OCI-M2 (cell line): ENCODE measurements around the gene SOHLH1.

Source experiments
- DNase-seq: peaks from one replicate; lab custom pipeline; 2025; ENCODE audit not compliant: unreplicated experiment; lab: John Stamatoyannopoulos, UW

The SOHLH1 gene

DNA sequence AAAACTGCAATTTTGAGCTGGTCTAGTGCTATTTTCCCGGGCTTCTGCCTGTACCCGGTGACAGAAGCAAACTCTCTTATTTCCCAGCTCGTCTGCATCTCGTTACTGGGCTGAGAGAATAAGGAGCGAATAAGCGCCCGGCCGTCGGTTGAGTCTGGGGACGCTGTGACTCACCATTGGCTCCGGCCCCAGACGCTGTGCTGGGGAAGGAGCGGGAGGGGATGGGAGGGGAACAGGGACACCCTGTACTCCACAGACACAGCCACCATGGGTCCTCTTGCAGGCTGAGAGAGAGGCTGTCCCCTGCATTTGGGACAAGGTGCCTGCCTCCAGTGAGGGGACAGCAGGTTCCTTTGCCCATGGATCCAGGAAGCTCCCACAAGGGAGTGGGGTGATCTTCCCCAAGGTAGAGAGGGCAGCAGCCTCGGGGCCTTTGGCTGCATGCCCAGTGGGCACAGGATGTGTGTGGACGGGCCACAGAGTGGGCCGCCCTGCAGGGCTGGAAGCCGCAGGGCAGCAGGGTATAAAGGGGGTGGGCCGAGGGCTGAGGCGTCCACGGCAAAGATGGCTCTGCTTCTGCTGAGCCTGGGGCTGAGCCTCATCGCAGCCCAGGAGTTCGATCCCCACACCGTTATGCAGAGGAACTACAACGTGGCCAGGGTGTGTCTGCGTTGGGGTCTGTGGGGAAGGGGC is 36.4 kb downstream of the SOHLH1 start, which contains the start of gene LCN9:
LCN9 (plus strand) TSS at position 552 of the 693 bp plus-strand sequence; CDS start at position 565, 13 bp downstream.
- no peak for DNase-seq

DNA sequence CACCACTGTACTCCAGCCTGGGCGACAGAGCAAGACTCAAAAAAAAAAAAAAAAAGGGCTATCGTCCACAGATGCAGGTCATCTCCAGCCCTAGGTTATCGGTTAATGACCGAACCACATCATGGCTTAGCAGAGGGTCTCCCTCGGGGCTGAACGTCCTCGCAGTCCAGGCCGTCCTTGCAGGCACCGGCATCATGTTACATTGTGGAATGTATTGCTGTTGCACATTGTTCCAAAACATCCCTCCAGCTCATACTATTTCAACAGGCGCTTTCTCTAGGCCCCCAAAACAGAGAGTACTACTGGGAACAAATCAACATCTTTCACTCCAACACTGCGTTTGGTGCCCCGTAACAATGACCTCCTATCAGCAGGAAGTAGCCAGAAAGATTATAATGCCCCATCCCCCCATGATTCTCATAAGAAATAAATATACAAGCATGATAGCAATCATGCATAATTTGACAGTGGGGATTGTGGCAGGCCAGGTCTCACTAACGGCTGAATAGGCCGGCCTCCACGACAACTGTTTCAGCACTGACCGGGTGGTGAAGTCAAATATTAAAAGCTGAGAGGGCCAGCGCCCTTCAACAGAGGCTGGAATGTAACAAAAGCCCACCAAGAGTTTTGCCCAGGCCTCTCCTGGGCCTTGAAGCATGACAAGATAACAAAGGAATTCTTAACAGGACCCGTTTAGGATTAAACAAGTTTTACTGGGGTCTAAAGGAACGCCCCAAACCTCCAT is 37.3 kb downstream of the SOHLH1 start:
- DNase-seq, result no peak

DNA sequence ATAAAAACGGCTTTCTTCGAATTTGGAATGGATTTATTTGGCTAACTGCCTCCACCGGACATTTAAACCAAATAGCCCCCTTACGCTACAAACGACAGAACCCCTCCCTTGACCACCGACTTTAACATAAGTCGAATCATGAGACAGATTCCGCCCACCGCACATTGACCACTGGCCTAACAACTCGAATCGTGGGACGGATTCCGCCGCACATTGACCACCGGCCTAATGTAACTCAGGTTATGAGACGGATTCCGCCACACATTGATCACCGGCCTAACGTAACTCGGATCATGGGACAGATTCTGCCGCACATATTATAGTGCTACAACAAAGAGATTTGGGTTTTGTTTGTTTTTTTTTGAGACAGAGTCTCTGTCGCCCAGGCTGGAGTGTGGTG is 38.9 kb downstream of the SOHLH1 start:
- no peak for DNase-seq

DNA sequence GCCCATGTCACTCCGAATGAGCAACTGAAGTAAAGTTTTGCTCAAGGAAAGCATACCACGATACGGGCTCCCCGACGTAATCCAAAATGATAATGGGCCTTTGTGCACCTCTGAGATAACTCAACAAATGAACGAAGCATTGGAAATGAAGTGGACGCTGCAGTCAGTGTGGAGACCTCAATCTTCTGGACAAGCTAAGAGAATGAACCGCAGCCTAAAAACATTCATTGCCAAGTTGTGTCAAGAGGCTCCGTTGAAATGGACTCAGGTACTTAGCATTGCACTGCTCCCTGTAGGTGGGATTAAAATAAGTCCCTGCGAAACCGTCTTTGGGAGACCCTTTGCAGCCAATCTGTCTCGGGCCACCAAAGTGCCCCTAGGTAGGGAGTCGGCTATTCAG is 40.0 kb downstream of the SOHLH1 start:
- DNase-seq, result no peak

DNA sequence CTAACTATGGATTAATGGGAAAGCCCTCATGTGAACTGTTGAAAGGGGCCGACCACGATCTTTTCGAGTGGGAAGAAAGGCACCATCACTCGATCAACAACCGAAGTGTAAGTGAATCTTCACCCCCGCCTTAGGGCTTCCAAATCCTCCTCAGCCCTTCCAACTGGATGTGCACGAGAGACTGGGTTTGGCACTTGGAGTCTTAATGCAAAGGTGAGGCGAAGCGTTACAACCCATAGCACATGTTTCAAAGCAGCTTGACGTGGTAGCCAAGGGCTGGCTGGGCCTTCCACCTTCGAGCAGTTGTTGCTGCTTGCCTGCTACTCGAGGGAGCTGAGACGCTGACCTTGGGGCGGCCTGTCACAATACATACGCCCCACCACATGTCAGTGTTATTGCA is 41.9 kb downstream of the SOHLH1 start:
- no peak for DNase-seq

DNA sequence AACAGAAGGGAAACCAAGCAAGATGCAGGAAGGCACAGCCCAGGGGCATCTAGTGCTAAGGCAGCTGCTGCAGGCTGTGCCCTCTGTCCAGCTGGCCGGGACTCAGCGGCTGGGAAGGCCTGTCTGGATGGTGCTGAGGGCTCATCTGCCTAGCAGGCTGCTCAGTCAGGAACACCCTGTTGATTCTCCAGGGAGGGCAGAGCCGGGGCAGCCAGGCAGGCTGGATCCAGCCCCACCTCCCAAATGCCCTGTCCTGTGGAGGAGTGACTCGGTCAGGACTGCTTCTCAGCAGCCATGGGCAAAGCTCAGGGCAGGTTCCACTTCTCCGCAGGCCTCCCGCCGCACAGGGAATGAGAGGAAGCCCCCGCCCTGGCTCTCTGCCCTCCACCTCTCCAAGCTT is 44.0 kb downstream of the SOHLH1 start:
- DNase-seq, result no peak

DNA sequence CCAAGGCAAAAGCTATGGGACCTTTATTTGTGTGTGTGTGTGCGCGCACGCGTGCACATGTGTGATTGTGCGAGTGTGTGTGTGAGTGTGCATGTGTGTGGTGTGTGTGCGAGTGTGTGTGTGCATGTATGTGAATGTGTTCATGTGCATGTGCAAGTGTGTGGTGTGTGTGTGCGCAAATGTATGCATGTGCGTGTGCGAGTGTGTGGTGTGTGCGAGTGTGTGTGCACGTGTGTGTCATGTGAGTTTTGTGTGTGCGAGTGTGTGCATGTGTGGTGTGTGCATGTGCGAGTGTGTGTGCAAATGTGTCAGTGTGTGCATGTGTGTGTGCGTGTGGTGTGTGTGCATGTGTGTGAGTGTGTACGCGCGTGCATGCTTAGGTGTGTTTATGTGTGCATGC is 48.9 kb downstream of the SOHLH1 start:
- DNase-seq, result no peak

DNA sequence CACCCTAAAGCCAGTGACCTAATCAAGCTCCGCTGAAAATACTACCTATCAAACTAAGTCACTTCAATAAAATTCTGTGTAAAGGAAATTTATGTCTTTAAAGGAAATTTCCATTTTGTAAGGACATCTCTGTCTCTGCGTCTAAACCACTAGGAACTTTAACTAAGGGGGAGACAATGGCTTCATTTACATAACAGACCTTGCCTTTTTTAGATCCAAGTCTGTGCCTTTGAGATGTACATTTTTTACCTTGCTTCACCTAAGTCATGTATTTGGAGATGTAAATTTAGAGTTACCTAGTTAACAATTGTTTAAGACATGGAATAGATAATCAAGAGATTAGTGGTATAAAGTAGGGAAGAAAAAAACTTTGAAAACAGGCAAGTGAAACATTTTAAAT is 49.8 kb downstream of the SOHLH1 start:
- no peak for DNase-seq

DNA sequence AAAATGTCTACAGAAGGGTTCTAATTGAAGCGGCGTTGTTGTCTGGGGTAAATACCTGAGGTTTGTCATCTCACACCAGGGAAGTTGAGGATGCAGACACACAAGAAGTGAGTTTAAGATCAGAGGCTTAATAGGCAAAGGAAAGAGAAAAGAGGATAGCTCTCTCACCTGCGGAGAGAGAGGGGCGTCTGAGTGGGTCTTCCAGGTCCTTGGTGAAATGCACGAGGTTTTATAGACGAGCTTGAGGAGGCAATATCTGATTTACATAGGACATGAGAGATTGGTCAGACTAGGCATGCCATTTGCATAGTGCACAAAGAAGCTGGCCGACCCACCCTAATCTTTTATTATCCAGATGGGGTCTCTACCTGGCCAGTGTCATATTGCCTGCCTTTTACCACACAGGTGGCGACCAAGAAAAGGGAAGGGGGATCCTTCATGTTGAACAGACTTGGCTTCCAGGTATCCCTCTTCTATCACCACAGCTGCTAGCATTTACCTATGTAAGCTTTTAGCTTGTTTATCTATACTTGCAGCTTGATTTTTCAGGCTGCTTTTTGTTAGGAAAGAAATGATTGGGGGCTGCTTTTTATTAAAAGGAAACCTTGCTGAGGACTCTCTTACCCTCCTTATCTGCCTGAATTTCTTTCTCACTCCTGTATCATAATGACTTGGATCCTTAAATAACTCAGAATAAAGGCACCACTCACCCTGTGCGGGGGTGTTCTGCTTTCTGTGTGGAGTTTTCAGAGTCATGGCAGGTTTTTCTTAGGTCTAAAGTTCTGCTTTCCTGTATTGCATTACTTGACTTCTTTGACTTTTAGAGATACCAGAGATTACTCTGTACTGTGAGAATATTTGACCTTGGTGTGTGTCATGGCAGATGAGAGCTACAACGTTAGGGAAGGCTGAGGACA is 50.5 kb downstream of the SOHLH1 start:
- no peak for DNase-seq

DNA sequence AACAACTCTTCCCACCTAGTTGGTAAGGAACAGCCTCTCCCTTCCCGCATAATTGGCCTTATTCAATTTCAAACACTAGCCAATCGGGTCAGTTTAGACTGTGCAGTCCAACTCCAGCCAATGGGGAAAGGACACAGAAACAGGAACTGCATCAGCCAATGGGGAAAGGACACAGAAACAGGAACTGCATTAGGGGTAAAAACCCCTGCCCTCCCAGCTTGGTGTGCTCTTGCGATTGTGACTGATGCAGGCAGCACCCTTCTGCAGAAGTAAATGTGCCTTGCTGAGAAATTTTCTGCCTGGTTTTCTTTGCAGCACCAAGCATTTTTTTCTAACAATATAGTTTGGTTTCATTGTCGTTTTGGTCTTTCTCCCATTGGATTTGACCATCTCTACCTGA is 51.4 kb downstream of the SOHLH1 start:
- DNase-seq, result no peak

DNA sequence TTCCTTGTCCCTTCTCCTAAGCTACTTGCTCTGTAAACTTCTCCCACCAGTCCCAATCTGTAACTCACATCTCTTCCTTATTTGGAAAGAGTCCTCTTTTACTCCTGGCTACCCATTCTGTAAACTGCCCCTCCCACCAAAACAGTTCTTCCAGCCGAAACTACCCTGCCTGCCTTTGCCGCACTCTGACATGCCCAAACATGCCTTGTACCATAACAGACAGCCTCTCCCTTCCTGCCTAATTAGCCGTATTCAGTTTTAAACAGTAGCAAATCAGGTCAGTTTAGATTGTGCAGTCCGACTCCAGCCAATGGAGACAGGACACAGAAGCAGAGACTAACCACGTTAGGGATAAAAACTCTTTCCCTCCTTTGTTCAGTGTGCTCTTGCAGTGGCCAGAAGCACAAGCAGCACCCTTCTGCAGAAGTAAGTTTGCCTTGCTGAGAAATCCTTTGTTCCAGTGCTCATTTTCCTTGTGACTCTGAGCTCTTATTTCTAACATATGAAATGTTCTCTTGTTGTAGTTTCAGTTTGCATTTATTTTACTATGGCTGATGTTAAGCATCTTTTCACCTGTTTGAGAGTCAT is 54.6 kb downstream of the SOHLH1 start:
- no peak for DNase-seq
